ENCODE results near the gene RSPH10B2. TPM values are rescaled to one million over a fixed set of nuclear protein-coding genes. Genes with fewer than 3 reads are reported as not detected.

The RSPH10B2 gene
- total and polyA plus RNA-seq, 2 of the 8 experiments (the other 6 are each of a cell fraction or from before 2014, with no cell fraction given): 0.14 to 0.35 TPM

GRCh38 chr7:6706666-6707407, 47.1 kb upstream of the RSPH10B2 start, which contains the start of gene ZNF12:
TSS of gene ZNF12 (minus strand) at chr7:6706947. CDS start at chr7:6705173, 1,774 bp downstream.
- peak within 1 kb of the TSS; percentile 49 for H2BK5ac ChIP-seq (ENCODE audit: low read depth, low read length)
- peaks cover 8 to 11% of the 10 kb centered on the region in 2 experiments for H3K9me3 ChIP-seq (ENCODE audit: insufficient read depth in 2 of 2, low read depth in 1 of 2, low read length in 1 of 2)
- no peak within 1 kb of the TSS for H2BK120ac ChIP-seq (replicated peaks; ENCODE audit: low read depth, low read length)
- H4K20me1 ChIP-seq (replicated peaks in 1 of 2; ENCODE audit: control insufficient read depth in 1 of 2, insufficient read depth in 2 of 2, low read length in 2 of 2): peaks cover 3 to 9% of the 10 kb centered on the region in 2 experiments
- CTCF ChIA-PET (ENCODE audit: partially characterized antibody): no interaction called here
- H3K27ac ChIP-seq (ENCODE audit: low read depth, low read length): peak within 1 kb of the TSS; percentile 60; the same call in 1 of the 2 replicates
- peak within 1 kb of the TSS; percentile 55 for H3K4ac ChIP-seq (replicated peaks; ENCODE audit: insufficient read length, low read depth, low read length)
- no peak within 1 kb of the TSS for H3K23ac ChIP-seq (ENCODE audit: insufficient read length)
- DNase-seq (ENCODE audit: low read depth in 1 of 2, low spot score in 2 of 2): peak; percentile 88 to 97
- no peak for FAIRE-seq
- peaks cover 3 to 27% (median 13%) of the 10 kb centered on the region in 4 experiments; a peak in 7 of 8 replicates for H3K36me3 ChIP-seq (ENCODE audit: control insufficient read depth in 2 of 4, insufficient read depth in 4 of 4, low read length in 3 of 4)
- no peak within 1 kb of the TSS for H2BK12ac ChIP-seq (ENCODE audit: low read depth, low read length)
- peak within 1 kb of the TSS; percentile 89 for H2AFZ ChIP-seq (ENCODE audit: low read length)
- no peak within 1 kb of the TSS for H3K14ac ChIP-seq (ENCODE audit: insufficient read length)
- POLR2A ChIA-PET (ENCODE audit: partially characterized antibody): no interaction called here
- peak within 1 kb of the TSS; percentile 37 for H4K5ac ChIP-seq (ENCODE audit: insufficient read length, low read depth, low read length)
- H3K4me2 ChIP-seq (ENCODE audit: insufficient read depth in 1 of 2, low read depth in 2 of 2, low read length in 2 of 2): peak within 1 kb of the TSS; percentile 99
- H3K4me1 ChIP-seq (replicated peaks in 1 of 4; ENCODE audit: control insufficient read depth in 3 of 4, insufficient read depth in 4 of 4, low read length in 3 of 4): peaks cover 0 to 4% (median 0%) of the 10 kb centered on the region in 4 experiments; a peak in 2 of 7 replicates
- H3K23me2 ChIP-seq (ENCODE audit: low read depth, low read length): peaks cover 9% of the 10 kb centered on the region; the same call in 1 of the 2 replicates
- H3K9ac ChIP-seq (replicated peaks in 1 of 4; ENCODE audit: extremely low read depth in 1 of 4, low read depth in 3 of 4, low read length in 3 of 4): peak within 1 kb of the TSS; percentile 65 to 92 (median 82)
- peak within 1 kb of the TSS; percentile 25 for H3K56ac ChIP-seq (replicated peaks; ENCODE audit: insufficient read length, low read depth, low read length)
- H2BK15ac ChIP-seq (ENCODE audit: low read length): 0 out of 2 replicates have a peak within 1 kb of the TSS, but pooled peaks have one; percentile 18
- peaks cover 29 to 40% of the 10 kb centered on the region in 2 experiments for H3K79me2 ChIP-seq (ENCODE audit: control insufficient read depth in 1 of 2, insufficient read depth in 2 of 2, low read length in 2 of 2)
- 5% methylated on average over 49 of the region's 65 CpGs; no CpG with 5 or more reads in 1 of the 2 experiments for WGBS, 2 experiments (ENCODE audit: extremely low coverage in 1 of 2, insufficient coverage in 1 of 2, insufficient read length in 1 of 2, insufficient replicate concordance in 2 of 2, low coverage in 1 of 2, low lambda C conversion rate in 2 of 2, missing lambda C conversion rate in 1 of 2)
- 0 out of 2 replicates have a peak within 1 kb of the TSS, but pooled peaks have one; percentile 5 for H3K18ac ChIP-seq (ENCODE audit: extremely low read depth, low read length)
- peak within 1 kb of the TSS; percentile 86 for H4K91ac ChIP-seq (replicated peaks; ENCODE audit: insufficient read length, low read length)
- H3K79me1 ChIP-seq (ENCODE audit: low read depth, low read length): peaks cover 18% of the 10 kb centered on the region
- peak within 1 kb of the TSS; percentile 83 to 99 (median 87) for H3K4me3 ChIP-seq (ENCODE audit: extremely low read depth in 1 of 4, insufficient read depth in 2 of 4, low read depth in 3 of 4, low read length in 4 of 4)
- no peaks in the 10 kb centered on the region; a peak in 2 of 7 replicates for H3K27me3 ChIP-seq (replicated peaks in 1 of 4; ENCODE audit: control insufficient read depth in 3 of 4, extremely low read depth in 1 of 4, insufficient read depth in 3 of 4, low read length in 3 of 4)
- peak within 1 kb of the TSS; percentile 94 for H4K8ac ChIP-seq (ENCODE audit: extremely low read depth, insufficient read depth, low read length)
- H2BK20ac ChIP-seq (ENCODE audit: low read length): no peak within 1 kb of the TSS
- H2AK5ac ChIP-seq (ENCODE audit: low read depth, low read length): peak within 1 kb of the TSS; percentile 77; the same call in 1 of the 2 replicates
- TF ChIP-seq TCF12 (IDR thresholded peaks at IDR 0.05; ENCODE audit: low read depth, low read length) (no peak), KDM4A (IDR thresholded peaks at IDR 0.05; ENCODE audit: low read depth, low read length, severe bottlenecking) (peak; percentile 76), FOSL1 (IDR thresholded peaks at IDR 0.05; ENCODE audit: insufficient read depth, low read depth, low read length) (no peak), SRF (IDR thresholded peaks at IDR 0.05; ENCODE audit: low read depth, low read length) (no peak), RFX5 (IDR thresholded peaks at IDR 0.05; ENCODE audit: borderline replicate concordance, low read depth, low read length) (no peak), JUN (IDR thresholded peaks at IDR 0.05; ENCODE audit: low read depth, low read length) (no peak), TAF1 (IDR thresholded peaks at IDR 0.05; ENCODE audit: low read depth, low read length) (peak; percentile 63), CEBPB (IDR thresholded peaks at IDR 0.05; ENCODE audit: low read depth, low read length) (no peak), GABPA (IDR thresholded peaks at IDR 0.05; ENCODE audit: borderline replicate concordance, insufficient read depth, low read length) (0 out of 2 replicates have a peak, but pooled peaks have one; percentile 60)
- TF ChIP-seq, protein P1, sequence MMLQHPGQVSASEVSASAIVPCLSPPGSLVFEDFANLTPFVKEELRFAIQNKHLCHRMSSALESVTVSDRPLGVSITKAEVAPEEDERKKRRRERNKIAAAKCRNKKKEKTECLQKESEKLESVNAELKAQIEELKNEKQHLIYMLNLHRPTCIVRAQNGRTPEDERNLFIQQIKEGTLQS (IDR thresholded peaks at IDR 0.05; ENCODE audit: insufficient read depth, low read depth, low read length): no peak
- TF ChIP-seq, protein P2, sequence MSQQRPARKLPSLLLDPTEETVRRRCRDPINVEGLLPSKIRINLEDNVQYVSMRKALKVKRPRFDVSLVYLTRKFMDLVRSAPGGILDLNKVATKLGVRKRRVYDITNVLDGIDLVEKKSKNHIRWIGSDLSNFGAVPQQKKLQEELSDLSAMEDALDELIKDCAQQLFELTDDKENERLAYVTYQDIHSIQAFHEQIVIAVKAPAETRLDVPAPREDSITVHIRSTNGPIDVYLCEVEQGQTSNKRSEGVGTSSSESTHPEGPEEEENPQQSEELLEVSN (IDR thresholded peaks at IDR 0.05): peak; percentile 61

All from H1 (cell line).